NCI-H524 treated with DMSO at 0.1 percent for 48 hours (cell line): Measurements from ENCODE around the gene THBS2.
"Not testable (repeated sequence)": the region's sequence is repeated elsewhere in the genome, so short reads cannot be mapped to it uniquely, and the experiment has no call there.

Source experiments
- DNase-seq: peaks from one replicate; lab custom pipeline; 2025; lab: John Stamatoyannopoulos, UW

THBS2 gene

DNA sequence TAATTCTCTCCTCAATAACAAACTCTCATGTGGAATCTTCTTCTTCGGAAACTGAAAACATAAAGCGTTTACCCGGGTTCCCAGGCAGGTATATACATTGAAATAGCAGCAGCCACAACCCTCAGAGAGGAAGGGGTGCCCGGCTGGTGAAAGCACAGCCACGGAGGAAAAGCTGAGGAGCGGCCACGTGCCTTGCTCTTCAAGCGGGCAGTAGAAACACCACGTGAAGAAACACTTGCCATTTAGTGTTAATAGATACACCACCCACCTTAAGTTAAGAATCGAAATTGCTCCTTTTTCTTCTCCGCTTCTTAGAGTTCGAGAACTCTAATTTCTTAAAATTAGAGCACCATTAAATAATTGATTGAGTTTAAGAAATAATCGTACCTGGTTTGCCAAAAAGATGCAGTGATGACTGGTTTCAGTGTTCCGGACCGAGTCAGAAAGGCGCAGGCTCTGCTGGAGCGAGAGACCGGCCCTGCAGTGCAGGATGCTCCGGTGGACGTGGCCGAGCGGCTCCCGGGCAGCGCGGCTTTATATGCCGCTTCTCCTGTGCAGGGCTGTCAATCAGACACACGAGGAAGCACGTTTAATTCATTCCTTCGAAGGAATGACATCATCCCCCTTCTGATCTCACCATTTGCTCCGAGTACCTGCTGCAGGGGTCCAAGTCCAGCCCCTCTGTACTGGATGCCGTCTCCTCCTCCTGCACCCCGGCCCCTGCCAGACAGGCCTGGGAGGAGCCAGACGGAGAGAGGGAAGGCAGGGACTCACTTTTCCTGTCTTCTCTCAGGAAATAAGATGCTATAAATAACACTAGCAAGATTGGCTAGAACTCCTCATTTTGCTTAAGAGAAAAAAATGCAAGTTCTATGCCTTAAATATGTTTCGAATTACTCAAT, at the start of gene THBS2:
THBS2 (minus strand) TSS at position 510 of the 902 bp plus-strand sequence. CDS start 3,062 bp downstream, outside the sequence.
- DNase-seq = no peak

DNA sequence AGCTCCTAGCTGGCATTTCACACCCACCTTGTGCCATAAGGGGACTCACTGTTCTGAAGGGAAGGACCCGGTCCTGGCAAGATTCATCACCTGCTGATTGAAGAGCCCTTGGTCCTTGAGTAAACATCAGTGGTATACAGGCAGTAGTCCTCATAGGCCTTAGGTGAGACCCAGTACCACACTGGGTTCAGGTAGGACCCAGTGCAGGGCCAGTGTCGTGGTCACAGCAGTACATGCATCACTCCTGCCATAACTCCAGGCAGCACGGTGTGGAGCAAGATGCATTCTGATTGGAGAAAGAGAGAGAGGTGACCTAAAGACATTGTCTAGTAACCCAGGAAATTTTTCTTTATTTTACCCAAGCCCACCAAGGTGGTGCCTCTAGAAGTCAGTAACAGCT, 49.1 kb upstream of the THBS2 start:
- DNase-seq = no peak

DNA sequence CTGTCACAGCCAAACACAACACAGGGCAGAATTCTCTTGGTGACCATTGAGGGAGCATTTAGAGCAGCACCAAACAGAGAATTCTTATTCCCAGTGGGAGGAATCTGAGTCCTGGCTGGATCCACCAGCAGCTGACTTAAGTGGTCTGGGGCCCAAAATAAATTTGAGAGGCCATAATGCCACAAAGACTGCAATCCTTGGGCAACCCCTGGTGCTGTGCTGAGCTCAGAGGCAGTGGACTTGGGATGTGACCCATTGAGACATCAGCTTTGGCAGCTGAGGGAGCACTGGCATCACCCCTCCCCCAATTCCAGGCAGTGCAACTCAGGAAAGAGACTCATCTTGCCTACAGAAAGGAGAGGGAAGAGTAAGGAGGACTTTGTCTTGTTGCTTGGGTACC, 48.6 kb upstream of the THBS2 start:
- DNase-seq = no peak

DNA sequence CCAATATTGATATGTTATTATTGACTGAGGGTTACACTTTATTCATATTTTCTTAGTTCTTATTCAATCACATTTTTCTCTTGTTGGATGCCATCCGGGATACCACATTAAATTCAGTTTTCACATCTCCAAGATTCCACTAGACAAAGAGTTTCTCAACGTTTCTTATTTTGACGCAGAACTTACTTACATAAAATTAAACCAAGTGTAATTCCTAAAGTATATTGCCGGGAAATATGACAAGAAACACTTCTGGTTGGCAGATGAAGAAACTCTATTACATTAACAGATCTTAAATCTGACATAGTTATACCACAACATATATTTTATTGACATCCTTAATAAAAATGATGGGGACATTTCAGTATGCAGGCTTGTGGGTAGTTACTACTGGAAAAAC, 47.3 kb upstream of the THBS2 start:
- no peak for DNase-seq

DNA sequence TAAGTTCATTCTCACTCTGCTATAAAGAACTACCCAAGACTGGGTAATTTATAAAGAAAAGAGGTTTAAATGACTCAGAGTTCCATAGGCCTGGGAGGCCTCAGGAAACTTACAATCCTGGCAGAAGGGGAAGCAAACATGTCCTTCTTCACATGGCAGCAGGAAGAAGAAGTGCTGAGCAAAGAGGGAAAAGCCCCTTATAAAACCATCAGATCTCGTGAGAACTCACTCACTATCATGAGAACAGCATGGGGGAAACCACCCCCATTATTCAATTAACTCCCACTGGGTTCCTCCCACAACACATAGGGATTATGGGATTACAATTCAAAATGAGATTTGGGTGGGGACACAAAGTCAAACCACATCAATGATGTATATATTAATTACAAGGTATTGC, 45.0 kb upstream of the THBS2 start:
- DNase-seq = not testable (repeated sequence)

DNA sequence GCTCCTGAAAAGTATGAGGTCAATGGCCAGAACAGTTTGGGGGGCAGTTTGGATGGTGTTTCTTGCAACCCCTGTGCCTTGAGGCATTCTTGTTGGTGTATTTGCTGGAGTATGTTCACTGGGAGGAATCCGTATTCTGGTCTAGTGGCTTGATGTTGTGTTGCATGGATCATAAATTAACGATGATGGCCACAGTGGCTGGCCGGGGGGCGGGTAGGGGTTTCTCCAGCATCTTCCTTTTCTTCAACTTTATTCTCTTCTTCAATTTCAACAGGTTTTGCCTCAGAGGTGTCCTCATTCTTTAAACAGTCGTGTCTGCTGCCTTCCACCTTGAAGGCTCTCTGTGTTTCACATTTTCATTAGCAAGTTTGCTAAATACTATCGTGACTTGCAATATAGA, 43.0 kb upstream of the THBS2 start:
- no peak for DNase-seq

DNA sequence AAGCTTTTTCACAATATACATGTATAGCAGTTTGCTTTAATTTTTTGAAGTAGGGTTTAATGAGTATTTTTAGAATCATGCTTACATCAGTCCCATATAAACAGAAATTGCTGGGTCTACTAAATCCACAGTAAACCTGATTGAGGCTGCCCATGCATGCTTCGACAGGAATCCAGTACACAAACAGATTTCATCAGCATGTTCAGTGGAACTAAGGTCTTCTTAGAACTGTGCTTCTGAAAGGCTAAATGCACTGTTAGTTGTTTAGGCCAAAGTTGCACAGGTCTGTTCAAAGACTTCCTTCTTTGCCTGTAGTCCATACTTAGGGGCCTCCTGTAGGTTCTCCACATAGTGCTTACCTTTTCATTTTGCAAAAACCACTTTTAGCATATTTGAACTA, 42.5 kb upstream of the THBS2 start:
- no peak for DNase-seq

DNA sequence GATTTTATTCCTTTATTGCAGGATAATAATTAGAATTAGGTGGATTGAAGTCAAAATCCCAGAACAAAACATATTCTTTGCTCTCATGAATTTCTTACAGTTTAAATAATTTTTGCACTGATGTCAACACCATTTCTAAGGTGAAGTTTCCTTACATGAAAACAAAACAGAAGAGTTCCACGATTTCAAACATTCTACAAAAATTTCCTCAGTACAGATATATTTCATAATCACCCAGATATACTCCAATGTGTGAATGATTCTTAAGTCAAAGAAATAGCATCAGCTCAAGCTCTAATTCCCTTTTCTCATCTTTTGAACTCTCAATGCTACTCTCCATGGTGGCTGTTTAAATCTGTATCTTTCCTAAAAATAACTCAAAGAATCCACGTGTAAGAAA, 39.5 kb upstream of the THBS2 start:
- DNase-seq = no peak

DNA sequence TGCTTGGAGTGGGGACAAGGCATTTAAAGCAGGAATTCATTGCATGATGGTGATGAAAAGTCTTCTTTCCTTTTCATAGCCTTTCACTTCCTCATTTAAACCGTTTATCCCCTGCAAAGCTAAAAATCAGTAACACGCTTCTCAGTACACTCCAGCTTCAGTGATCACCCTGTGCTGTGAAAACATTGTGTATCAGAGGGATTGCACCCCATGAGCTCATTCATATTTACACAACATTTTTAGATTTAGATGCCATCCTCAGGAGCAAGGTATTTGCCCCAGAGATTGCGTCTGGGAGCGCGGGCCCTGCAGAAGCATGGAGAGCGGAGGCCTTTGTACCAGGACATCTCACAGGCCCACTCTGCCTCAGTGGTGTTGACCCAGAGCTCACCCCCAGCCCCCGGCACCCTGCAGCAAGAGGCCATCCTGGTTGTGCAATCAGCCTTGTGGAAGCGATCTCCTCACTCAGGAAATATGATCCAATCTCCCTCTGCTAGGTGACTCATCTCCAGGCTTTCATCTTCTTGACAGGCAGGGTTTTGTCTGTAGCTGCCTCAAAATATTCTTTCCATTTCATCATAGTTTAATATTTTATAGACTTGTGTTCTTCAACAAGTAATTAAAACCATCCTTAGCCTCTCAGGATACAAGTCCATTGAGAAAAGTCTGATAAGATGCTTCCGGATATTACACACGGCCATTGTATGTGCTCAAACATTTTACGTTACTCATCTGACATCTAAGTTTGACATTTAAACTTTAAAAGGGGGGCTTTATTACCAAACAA, 38.9 kb upstream of the THBS2 start:
- no peak for DNase-seq

DNA sequence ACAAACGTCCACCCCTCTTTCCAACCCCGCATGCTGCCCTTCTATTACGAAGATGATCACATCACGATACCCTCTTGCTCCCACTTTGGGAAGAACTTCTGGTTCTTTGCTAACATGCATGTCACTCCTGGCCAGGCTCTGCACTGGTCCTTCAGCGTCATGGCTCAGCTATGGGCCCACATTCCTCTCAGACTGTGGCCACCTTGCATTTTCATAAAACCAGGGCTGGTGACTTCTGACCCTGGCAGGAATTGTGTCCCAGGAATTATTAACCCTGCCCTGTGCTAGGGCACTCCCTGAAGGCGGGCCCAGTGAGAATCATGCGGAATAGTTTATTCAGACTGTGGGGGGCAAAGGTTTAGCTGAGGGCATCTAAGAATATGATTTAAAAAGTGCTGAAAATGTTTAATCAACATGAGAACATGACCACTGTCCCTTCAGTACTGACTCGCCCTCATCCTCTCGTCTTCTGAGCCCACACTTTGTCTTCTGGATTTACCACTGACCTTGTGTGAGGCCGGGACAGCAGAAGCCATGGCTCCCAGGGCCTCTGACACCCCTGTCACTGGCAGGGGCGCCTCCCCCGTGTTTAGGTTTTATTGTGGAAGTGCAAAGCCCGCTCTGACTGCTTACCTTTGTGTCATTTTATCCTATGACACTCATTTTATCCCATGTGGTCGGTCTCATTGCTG, 38.1 kb upstream of the THBS2 start:
- DNase-seq = no peak

DNA sequence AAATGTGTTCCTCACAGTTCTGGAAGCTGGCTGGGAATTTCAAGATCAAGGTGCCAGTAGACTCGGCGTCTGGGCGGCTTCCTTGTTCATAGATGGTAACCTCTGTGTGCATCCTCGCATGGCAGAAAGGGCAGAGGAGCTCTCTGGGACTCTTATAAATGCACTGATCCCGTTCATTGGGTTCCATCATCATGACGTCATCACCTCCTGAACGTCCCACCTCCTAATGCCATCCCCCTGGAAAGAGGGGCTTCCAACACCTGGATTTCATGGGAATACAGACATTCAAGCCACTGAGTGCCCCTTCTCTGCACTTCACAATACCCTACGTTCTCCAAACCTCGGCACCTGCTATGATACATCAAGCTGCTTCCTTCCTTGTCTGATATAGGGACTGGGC, 37.5 kb upstream of the THBS2 start:
- no peak for DNase-seq

DNA sequence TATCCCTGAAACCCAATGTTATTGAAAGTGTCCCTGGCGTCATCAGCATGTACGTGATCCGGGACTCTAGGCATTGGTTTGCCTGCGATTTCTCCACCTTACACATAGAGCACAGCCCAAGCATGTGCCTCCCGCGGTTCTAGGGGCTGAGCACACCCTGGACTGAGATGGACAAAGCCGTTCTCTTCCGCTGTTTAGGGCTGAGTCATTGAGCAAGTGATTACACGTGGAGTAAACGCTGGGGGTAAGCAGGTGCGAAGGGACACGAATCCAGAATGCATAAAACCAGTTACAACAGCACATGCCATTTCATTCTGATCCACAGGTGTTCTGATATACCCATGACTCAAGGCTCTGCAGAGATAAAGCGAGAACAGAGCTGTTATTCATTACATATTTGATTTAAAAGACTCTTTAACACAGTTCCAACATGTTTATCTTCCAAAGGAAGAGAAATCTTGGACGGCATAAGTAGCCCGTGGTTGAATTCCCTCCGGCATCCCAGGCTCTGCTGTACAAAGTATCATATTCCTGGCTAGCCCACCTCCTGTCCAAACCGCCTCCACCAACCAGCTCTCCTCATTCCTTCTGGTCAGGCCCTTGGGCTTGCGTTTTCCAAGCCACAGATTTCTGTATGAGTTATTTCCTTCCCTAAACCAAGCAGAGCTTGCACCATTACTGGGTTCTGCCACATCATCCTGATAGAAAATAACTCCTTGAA, 36.1 kb upstream of the THBS2 start:
- no peak for DNase-seq

DNA sequence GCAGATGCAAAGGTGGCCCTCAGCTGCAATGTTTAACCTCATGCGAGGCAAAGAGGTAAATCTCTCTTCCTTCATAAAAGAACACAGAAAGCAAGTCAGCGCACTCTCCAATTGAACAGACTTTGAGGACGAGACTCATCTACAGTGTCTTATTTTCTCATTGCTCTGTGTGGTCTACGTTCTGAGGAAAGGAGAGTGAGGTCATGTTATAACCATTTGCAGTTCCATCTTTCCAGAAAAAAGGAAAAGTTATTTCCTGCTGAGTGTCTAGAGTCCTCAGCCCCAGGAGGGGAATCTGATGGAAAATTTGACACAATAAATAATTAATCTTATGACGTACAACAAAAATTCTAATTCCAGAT, 35.6 kb upstream of the THBS2 start:
- DNase-seq = no peak

DNA sequence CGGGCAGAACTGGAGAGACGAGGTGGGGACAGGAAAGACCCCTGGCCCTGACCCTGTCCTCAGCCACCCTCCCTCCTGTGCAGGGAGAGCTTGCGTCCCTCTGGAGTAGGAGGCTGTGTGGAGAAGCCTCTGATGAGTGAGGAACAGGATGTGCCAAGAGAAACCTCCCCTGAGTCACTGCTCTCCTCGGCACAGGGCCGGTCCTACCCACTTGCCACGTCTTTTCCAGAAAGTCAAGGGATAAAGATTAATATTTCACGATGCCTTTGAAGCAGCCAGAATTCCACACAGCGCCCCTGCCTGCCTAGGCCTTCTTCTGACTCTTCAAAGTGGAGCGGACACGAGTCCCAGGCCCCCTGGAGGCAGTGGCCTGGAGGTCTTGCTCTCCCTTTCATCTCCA, 34.9 kb upstream of the THBS2 start:
- no peak for DNase-seq

DNA sequence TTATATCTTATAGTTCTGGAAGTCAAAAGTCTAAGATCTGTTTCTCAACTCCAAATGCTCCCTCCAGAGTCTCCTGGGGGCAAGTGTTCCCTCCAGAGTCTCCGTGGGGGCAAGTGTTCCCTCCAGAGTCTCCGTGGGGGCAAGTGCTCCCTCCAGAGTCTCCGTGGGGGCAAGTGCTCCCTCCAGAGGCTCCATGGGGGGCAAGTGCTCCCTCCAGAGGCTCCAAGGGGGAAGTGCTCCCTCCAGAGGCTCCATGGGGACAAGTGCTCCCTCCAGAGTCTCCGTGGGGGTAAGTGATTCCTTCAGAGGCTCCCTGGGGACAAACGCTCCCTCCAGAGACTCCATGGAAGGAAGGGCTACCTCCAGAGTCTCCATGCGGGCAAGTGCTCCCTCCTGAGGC, 34.0 kb upstream of the THBS2 start:
- no peak for DNase-seq

DNA sequence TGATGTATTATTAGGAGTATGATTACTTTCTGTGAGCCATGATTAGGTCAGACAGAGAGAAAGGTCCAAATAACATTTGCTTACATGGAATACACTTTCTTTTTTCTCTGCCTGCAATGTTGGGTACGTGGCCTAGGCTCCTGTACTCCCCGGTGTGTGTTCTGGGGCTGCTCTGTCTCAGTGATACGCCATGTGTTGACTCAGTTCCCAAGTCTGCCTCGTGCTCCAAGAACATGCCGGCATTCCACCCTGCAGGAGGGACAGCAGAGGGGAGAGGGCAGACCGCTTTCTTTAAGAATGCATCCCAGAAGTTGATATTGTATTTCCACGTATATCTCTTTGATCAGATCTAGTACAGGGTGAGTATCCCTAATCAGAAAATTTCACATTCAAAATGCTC, 33.3 kb upstream of the THBS2 start:
- no peak for DNase-seq

DNA sequence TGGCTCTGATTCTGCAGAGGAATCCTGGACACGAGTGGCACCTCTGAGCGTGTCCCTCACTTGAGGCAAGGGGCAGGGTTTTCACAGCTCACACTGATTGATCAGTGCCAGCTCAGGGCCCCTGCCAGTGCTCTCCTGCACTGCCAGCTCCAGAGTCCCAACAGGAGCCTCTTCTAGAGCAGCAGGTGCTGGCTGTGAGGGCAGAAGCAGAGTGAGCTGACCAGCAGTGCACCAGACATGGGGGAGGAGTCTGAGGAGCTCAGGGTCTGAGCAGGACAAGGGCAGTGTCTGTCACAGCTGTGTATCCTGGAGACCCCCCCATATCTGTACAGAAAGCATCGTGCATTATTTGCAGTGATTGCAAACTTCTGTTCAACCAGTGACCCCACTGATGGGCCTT, 31.5 kb upstream of the THBS2 start:
- no peak for DNase-seq

DNA sequence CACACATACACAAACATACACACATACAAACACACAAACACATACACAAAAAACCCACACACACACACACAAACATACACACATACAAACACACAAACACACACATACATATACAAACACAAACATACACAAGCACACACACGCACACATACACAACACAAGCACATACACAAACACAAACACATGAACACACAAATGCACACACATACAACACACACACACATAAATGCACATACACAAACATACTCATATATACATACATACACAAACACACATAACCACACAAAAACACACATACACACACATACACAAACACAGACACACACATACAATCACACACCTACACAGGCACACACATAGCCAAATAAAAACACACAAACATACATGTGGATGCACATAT, 30.3 kb upstream of the THBS2 start:
- DNase-seq = no peak

DNA sequence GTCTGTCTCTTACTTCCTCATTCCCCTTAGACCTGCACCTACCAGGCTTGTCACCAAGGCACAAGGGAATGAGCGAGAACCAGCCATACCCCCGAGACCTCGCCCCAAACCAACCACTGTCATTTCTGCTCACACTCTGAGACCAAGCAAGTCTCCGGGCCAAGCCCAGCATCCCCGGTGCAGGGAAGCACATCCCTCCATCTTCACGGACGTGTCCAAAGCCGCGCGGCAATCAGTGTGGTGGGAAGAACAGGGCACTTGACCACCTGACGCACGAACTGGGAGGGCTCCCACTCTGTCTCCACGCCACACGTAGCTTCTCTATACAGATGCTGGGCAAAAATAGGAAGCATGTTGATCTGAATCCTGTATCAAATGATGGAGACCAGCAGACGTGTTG, 28.4 kb upstream of the THBS2 start:
- no peak for DNase-seq

DNA sequence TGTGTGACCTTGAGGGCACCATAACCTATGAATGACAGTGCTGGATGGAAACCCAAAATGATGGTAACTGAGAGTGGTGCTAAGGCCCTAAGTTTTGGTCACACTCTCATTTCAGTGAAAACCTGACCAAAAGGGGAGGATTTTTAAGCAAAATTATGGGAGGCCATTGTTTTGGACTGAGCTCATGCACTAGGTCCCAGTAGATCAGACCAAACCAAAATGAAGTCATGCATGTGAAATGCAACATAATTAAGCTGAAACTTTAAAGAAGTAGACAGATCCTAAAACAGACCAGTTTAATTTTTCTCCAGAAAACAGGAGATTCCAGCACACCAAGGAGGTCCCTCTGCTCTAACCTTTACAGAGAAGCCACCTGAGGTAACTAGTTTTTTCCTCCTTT, 24.0 kb upstream of the THBS2 start:
- no peak for DNase-seq

DNA sequence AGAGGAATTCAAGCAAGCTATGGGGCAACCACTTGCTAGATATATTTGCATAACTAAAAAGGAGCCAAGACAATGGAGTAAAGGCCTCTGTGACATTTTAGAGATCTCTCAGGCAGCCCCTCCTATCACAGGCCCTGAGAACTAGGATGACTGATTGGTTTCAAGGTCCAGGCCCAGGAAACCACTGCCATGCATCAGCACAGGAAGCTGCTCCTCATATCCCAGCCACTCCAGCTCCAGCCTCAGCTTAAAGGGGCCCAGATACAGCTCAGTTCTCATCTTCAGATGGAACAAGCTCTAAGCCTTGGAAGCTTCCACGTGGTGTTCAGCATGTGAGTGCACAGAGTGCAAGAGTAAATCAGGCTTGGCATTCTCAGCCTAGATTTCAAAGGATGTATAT, 21.1 kb upstream of the THBS2 start:
- no peak for DNase-seq

DNA sequence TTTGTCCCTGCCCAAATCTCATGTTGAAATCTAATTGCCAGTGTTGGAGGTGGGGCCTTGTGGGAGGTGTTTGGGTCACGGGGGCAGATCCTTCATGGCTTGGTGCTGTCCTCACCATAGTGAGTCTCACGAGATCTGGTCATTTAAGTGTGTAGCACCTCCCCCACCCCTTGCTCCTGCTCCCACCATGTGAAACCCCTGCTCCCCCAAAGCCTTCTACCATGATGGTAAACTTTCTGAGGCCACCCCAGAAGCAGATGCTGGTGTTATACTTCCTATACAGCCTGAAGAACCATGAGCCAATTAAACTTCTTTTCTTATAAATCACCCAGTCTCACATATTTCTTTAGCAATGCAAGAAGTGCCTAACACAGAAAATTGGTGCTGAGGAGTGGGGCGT, 19.9 kb upstream of the THBS2 start:
- DNase-seq = no peak
